Measurements from ENCODE around the gene LIFR.

The LIFR gene, protein sequence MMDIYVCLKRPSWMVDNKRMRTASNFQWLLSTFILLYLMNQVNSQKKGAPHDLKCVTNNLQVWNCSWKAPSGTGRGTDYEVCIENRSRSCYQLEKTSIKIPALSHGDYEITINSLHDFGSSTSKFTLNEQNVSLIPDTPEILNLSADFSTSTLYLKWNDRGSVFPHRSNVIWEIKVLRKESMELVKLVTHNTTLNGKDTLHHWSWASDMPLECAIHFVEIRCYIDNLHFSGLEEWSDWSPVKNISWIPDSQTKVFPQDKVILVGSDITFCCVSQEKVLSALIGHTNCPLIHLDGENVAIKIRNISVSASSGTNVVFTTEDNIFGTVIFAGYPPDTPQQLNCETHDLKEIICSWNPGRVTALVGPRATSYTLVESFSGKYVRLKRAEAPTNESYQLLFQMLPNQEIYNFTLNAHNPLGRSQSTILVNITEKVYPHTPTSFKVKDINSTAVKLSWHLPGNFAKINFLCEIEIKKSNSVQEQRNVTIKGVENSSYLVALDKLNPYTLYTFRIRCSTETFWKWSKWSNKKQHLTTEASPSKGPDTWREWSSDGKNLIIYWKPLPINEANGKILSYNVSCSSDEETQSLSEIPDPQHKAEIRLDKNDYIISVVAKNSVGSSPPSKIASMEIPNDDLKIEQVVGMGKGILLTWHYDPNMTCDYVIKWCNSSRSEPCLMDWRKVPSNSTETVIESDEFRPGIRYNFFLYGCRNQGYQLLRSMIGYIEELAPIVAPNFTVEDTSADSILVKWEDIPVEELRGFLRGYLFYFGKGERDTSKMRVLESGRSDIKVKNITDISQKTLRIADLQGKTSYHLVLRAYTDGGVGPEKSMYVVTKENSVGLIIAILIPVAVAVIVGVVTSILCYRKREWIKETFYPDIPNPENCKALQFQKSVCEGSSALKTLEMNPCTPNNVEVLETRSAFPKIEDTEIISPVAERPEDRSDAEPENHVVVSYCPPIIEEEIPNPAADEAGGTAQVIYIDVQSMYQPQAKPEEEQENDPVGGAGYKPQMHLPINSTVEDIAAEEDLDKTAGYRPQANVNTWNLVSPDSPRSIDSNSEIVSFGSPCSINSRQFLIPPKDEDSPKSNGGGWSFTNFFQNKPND

DNA sequence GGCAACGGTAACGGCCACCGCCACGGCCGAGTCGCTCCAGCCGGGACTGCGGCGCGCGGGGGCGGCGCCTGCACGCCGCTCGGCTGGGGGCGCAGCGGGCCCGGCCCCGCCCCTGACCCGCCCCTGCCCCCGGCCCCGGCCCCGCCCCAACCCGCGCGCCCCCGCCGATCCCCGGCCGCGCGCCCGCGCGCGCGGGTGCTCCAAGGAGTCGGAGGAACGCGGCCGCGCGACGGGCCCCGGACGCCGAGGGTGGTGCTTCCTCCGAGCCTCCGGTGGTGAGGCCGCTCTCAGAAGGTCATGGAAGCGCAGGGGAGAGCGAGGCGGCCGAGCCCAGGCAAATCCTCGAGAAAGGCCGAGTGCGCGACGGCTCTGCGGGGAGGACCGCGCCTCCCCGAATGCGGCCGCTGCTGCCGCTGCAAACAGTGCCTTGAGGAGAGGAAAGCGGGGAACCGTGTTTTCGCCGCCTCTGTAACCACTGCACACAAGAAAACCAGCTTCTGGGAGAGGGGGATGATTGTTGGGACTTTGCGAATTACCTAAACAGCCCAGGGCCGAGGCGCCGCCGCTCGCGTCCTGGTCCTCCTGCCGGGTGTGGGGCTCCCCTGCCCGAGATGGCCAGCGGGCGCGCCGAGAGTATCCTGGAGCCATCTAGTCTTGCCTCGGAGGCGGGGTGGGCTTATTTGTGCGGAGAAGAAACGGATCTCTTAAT lies at the start of gene LIFR:
TSS of gene LIFR (minus strand) at position 48 of the 709 bp plus-strand sequence. CDS start 25,999 bp downstream, outside the sequence.
- Histone ChIP-seq H3K9ac (ENCODE audit: low read depth, low read length) (no peak within 1 kb of the TSS), H2AFZ (ENCODE audit: low read depth, low read length) (no peak within 1 kb of the TSS), H3K9me3 (ENCODE audit: insufficient read depth, low read length, severe bottlenecking) (no peaks in the 10 kb centered on the region), H4K20me1 (ENCODE audit: insufficient read depth, low read length) (no peaks in the 10 kb centered on the region), H3K4me2 (ENCODE audit: insufficient read depth, low read length) (no peak within 1 kb of the TSS), H3K27ac (ENCODE audit: low read length) (no peak within 1 kb of the TSS), H3K27me3 (ENCODE audit: insufficient read depth, low read length, poor library complexity) (peaks cover 2% of the 10 kb centered on the region), H3K79me2 (ENCODE audit: insufficient read depth, low read length) (no peaks in the 10 kb centered on the region), H3K4me1 (ENCODE audit: insufficient read depth, low read length) (no peaks in the 10 kb centered on the region), H3K36me3 (ENCODE audit: insufficient read depth, low read length) (no peaks in the 10 kb centered on the region), H3K4me3 (ENCODE audit: low read depth in 1 of 2, low read length in 2 of 2) (no peak within 1 kb of the TSS)
- DNase-seq: no peak
- TF ChIP-seq EZH2 (IDR thresholded peaks at IDR 0.05; ENCODE audit: borderline replicate concordance, low read depth, low read length, severe bottlenecking): no peak
- TF ChIP-seq, protein P1, sequence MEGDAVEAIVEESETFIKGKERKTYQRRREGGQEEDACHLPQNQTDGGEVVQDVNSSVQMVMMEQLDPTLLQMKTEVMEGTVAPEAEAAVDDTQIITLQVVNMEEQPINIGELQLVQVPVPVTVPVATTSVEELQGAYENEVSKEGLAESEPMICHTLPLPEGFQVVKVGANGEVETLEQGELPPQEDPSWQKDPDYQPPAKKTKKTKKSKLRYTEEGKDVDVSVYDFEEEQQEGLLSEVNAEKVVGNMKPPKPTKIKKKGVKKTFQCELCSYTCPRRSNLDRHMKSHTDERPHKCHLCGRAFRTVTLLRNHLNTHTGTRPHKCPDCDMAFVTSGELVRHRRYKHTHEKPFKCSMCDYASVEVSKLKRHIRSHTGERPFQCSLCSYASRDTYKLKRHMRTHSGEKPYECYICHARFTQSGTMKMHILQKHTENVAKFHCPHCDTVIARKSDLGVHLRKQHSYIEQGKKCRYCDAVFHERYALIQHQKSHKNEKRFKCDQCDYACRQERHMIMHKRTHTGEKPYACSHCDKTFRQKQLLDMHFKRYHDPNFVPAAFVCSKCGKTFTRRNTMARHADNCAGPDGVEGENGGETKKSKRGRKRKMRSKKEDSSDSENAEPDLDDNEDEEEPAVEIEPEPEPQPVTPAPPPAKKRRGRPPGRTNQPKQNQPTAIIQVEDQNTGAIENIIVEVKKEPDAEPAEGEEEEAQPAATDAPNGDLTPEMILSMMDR (IDR thresholded peaks at IDR 0.05; ENCODE audit: borderline replicate concordance, extremely low read depth, low read length, poor library complexity, severe bottlenecking): no peak
- no peak for ATAC-seq (ENCODE audit: insufficient read depth, low read depth)

DNA sequence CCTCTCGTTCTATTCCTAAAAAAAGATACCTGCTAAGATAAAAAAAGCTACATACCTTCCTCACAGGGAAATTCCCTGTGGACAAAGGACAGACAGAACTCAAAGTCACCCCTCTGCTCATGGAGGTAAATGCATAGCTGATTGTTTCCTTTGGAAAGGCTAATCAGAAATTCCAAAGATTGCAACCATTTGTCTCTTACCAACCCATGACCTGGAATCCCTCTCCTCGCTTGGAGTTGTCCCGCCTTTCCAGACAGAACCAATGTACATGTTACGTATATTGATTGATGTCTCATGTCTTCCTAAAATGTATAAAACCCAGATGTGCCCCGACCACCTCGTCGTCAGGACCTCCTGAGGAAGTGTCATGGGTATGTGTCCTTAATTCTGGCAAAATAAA lies 49.2 kb upstream of the LIFR start:
- no peaks in the 10 kb centered on the region for H3K4me1 ChIP-seq (ENCODE audit: insufficient read depth, low read length)
- H2AFZ ChIP-seq (ENCODE audit: low read depth, low read length): no peak overlapping the region
- H3K9me3 ChIP-seq (ENCODE audit: insufficient read depth, low read length, severe bottlenecking): no peaks in the 10 kb centered on the region
- H3K4me2 ChIP-seq (ENCODE audit: insufficient read depth, low read length): no peak overlapping the region
- DNase-seq (no peak), ATAC-seq (ENCODE audit: insufficient read depth, low read depth) (no peak)
- H3K36me3 ChIP-seq (ENCODE audit: insufficient read depth, low read length): no peaks in the 10 kb centered on the region
- H4K20me1 ChIP-seq (ENCODE audit: insufficient read depth, low read length): no peaks in the 10 kb centered on the region
- no peak overlapping the region for H3K9ac ChIP-seq (ENCODE audit: low read depth, low read length)
- no peak overlapping the region for H3K4me3 ChIP-seq (ENCODE audit: low read depth in 1 of 2, low read length in 2 of 2)
- H3K27ac ChIP-seq (ENCODE audit: low read length): no peak overlapping the region
- TF ChIP-seq EZH2 (IDR thresholded peaks at IDR 0.05; ENCODE audit: borderline replicate concordance, low read depth, low read length, severe bottlenecking): no peak
- TF ChIP-seq, protein P1 (IDR thresholded peaks at IDR 0.05; ENCODE audit: borderline replicate concordance, extremely low read depth, low read length, poor library complexity, severe bottlenecking): no peak
- peaks cover 3% of the 10 kb centered on the region for H3K27me3 ChIP-seq (ENCODE audit: insufficient read depth, low read length, poor library complexity)
- no peaks in the 10 kb centered on the region for H3K79me2 ChIP-seq (ENCODE audit: insufficient read depth, low read length)

DNA sequence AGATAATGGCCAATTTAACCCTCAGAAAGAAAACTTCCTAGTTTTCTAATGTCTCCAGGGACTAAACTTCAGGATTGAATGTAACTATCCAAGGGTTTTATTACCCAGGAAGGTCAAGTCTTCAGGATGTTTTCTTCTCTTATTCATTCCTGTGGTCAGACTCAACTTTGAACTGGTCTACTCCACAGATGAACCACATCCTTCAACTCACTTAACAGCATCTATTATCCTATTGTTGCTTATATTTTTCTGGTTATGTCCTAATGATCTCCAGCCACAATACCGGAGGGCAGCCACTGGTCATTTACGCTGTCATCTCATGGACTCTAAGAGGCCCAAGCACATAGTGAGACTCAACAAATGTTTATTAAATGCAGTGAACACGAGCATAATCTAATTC lies 47.2 kb upstream of the LIFR start:
- H3K4me3 ChIP-seq (ENCODE audit: low read depth in 1 of 2, low read length in 2 of 2): no peak overlapping the region
- H3K9me3 ChIP-seq (ENCODE audit: insufficient read depth, low read length, severe bottlenecking): no peaks in the 10 kb centered on the region
- H3K4me1 ChIP-seq (ENCODE audit: insufficient read depth, low read length): no peaks in the 10 kb centered on the region
- H3K27me3 ChIP-seq (ENCODE audit: insufficient read depth, low read length, poor library complexity): no peaks in the 10 kb centered on the region
- DNase-seq (no peak), ATAC-seq (ENCODE audit: insufficient read depth, low read depth) (no peak)
- no peaks in the 10 kb centered on the region for H3K36me3 ChIP-seq (ENCODE audit: insufficient read depth, low read length)
- no peaks in the 10 kb centered on the region for H3K79me2 ChIP-seq (ENCODE audit: insufficient read depth, low read length)
- TF ChIP-seq EZH2 (IDR thresholded peaks at IDR 0.05; ENCODE audit: borderline replicate concordance, low read depth, low read length, severe bottlenecking): no peak
- TF ChIP-seq, protein P1 (IDR thresholded peaks at IDR 0.05; ENCODE audit: borderline replicate concordance, extremely low read depth, low read length, poor library complexity, severe bottlenecking): no peak
- no peak overlapping the region for H3K27ac ChIP-seq (ENCODE audit: low read length)
- no peak overlapping the region for H2AFZ ChIP-seq (ENCODE audit: low read depth, low read length)
- H3K4me2 ChIP-seq (ENCODE audit: insufficient read depth, low read length): no peak overlapping the region
- no peaks in the 10 kb centered on the region for H4K20me1 ChIP-seq (ENCODE audit: insufficient read depth, low read length)
- no peak overlapping the region for H3K9ac ChIP-seq (ENCODE audit: low read depth, low read length)

Measured in DND-41 (cell line).